Hematopoietic multipotent progenitor cell (in vitro differentiated cells): ENCODE results near the gene KCND2. TPM values are rescaled to one million over a fixed set of nuclear protein-coding genes. Genes with fewer than 3 reads are reported as not detected.

ENCODE experiments used
- DNase-seq, 3 donors: peaks; one replicate each; pipeline ENCODE4 v3.0.0-alpha.2; 2011 to 2015; ENCODE audit warnings: low read depth in 2 of 3, low spot score in 2 of 3
- small RNA-seq: library from RNA; depleted of rRNA; stranded (forward); fragments of <200 nt; gene quantifications from one replicate; pipeline ENCODE3, GENCODE V24; 2012
- total RNA-seq: library from RNA; depleted of rRNA; stranded (reverse); fragments of >200 nt; gene quantifications from one replicate; pipeline ENCODE4 v1.2.3, GENCODE V29; 2012

Gene KCND2
- total RNA-seq, 1 donor: under 0.01 TPM

- no peak for DNase-seq
Measured at GRCh38 chr7:120793213-120793936, 520.4 kb downstream of the KCND2 start.

- DNase-seq: no peak
Measured at GRCh38 chr7:120794106-120794729, 521.2 kb downstream of the KCND2 start.

GRCh38 chr7:120797026-120797645, 524.2 kb downstream of the KCND2 start:
- no peak for DNase-seq

- DNase-seq: no peak
Measured at GRCh38 chr7:120799147-120799546, 526.2 kb downstream of the KCND2 start.

Small RNA genes within 50 kb of the gene (small RNA-seq; reads per million reads assigned to genes)
- not detected for gene RNU6-581P
